ENCODE data around the gene C4A.

The C4A gene

GRCh38 chr6:31968791-31969711, 12.8 kb upstream of the C4A start:
- Histone ChIP-seq H3K27me3 (ENCODE audit: insufficient read depth, poor library complexity, severe bottlenecking) (no peaks in the 10 kb centered on the region), H3K4me3 (replicated peaks; ENCODE audit: insufficient read depth, low read length) (no peak overlapping the region), H3K27ac (replicated peaks) (no peak overlapping the region)
- TF ChIP-seq CTCF (IDR thresholded peaks at IDR 0.05; ENCODE audit: insufficient read depth, low read length) = no peak
- TF ChIP-seq GABPA (IDR thresholded peaks at IDR 0.05; ENCODE audit: low read depth) = no peak
- TF ChIP-seq POLR2AphosphoS5 (IDR thresholded peaks at IDR 0.05; ENCODE audit: low read depth) = no peak
- TF ChIP-seq SPI1 (IDR thresholded peaks at IDR 0.05; ENCODE audit: borderline replicate concordance, low read depth) = no peak
- no peak for TF ChIP-seq REST (IDR thresholded peaks at IDR 0.05; ENCODE audit: insufficient replicate concordance, low read depth)
- no peak for DNase-seq (ENCODE audit: low read depth in 1 of 2, low spot score in 1 of 2)

GRCh38 chr6:31969712-31970603, 11.9 kb upstream of the C4A start:
- H3K27ac ChIP-seq (replicated peaks) = no peak overlapping the region
- no peak for TF ChIP-seq GABPA (IDR thresholded peaks at IDR 0.05; ENCODE audit: low read depth)
- TF ChIP-seq CTCF (IDR thresholded peaks at IDR 0.05; ENCODE audit: insufficient read depth, low read length) = no peak
- TF ChIP-seq REST (IDR thresholded peaks at IDR 0.05; ENCODE audit: insufficient replicate concordance, low read depth) = no peak
- TF ChIP-seq POLR2AphosphoS5 (IDR thresholded peaks at IDR 0.05; ENCODE audit: low read depth) = no peak
- no peak for TF ChIP-seq SPI1 (IDR thresholded peaks at IDR 0.05; ENCODE audit: borderline replicate concordance, low read depth)
- DNase-seq (ENCODE audit: low read depth in 1 of 2, low spot score in 1 of 2) = no peak
- peak overlapping the region; percentile 82 for H3K4me3 ChIP-seq (replicated peaks; ENCODE audit: insufficient read depth, low read length)
- H3K27me3 ChIP-seq (ENCODE audit: insufficient read depth, poor library complexity, severe bottlenecking) = no peaks in the 10 kb centered on the region

GRCh38 chr6:31970604-31971271, 11.1 kb upstream of the C4A start:
- no peak for DNase-seq (ENCODE audit: low read depth in 1 of 2, low spot score in 1 of 2)
- H3K4me3 ChIP-seq (replicated peaks; ENCODE audit: insufficient read depth, low read length) = peak overlapping the region; percentile 82
- peak overlapping the region; percentile 93 for H3K27ac ChIP-seq (replicated peaks)
- no peaks in the 10 kb centered on the region for H3K27me3 ChIP-seq (ENCODE audit: insufficient read depth, poor library complexity, severe bottlenecking)
- no peak for TF ChIP-seq SPI1 (IDR thresholded peaks at IDR 0.05; ENCODE audit: borderline replicate concordance, low read depth)
- TF ChIP-seq POLR2AphosphoS5 (IDR thresholded peaks at IDR 0.05; ENCODE audit: low read depth) = peak; percentile 44; the same call in 1 of the 2 replicates
